Esophagus (tissue), 2 donors: ENCODE results near the gene RYR2. TPM values are rescaled to one million over a fixed set of nuclear protein-coding genes. Genes with fewer than 3 reads are reported as not detected.

Experiments
- H3K27ac ChIP-seq, 2 donors: one replicate each; pipeline ENCODE4 v1.5.1; 2013; ENCODE audit warnings: low read depth in 2 of 2, mild to moderate bottlenecking in 2 of 2, inconsistent platforms in 1 of 2, low read length in 1 of 2, moderate library complexity in 1 of 2
- H3K27me3 ChIP-seq, 2 donors: one replicate each; pipeline ENCODE4 v1.6.1; 2013; ENCODE audit warnings: low read length in 2 of 2, control low read depth in 1 of 2, mild to moderate bottlenecking in 1 of 2; ENCODE audit not compliant: insufficient read depth in 2 of 2, control insufficient read depth in 1 of 2
- H3K36me3 ChIP-seq, 2 donors: one replicate each; pipeline ENCODE4 v1.6.1; 2013; ENCODE audit warnings: low read length in 1 of 2; ENCODE audit not compliant: control insufficient read depth in 2 of 2, insufficient read depth in 2 of 2
- H3K4me1 ChIP-seq, 2 donors: one replicate each; pipeline ENCODE4 v1.6.1; 2013; ENCODE audit warnings: low read length in 1 of 2; ENCODE audit not compliant: control insufficient read depth in 2 of 2, insufficient read depth in 2 of 2
- H3K4me3 ChIP-seq, 2 donors: one replicate each; pipeline ENCODE4 v1.5.1; 2013; ENCODE audit warnings: low read length in 2 of 2, mild to moderate bottlenecking in 2 of 2, low read depth in 1 of 2, moderate library complexity in 1 of 2
- H3K9me3 ChIP-seq, 2 donors: one replicate each; pipeline ENCODE4 v1.6.1; 2013; ENCODE audit warnings: mild to moderate bottlenecking in 2 of 2, low read depth in 1 of 2, low read length in 1 of 2, moderate library complexity in 1 of 2; ENCODE audit not compliant: control insufficient read depth in 2 of 2, insufficient read depth in 1 of 2
- WGBS, 2 donors: extraction: QIAGEN DNeasy Blood & Tissue Kit; methylation state at CpG; one replicate each; pipeline ENCODE4 v1.1.7; 2013; 5-methylcytosine and 5-hydroxymethylcytosine counted together
- polyA plus RNA-seq, 2 donors: library from polyadenylated mRNA; stranded (reverse); fragments of 200-250 nt; gene quantifications; one replicate each; pipeline ENCODE4 v1.2.3, GENCODE V29; 2013
- donor health status: healthy with polysubstance abuse.
- donor health status: Bipolar disorder and iron deficiency.

RYR2 gene
- polyA plus RNA-seq, 2 donors = 0.35 to 1.2 TPM

DNA sequence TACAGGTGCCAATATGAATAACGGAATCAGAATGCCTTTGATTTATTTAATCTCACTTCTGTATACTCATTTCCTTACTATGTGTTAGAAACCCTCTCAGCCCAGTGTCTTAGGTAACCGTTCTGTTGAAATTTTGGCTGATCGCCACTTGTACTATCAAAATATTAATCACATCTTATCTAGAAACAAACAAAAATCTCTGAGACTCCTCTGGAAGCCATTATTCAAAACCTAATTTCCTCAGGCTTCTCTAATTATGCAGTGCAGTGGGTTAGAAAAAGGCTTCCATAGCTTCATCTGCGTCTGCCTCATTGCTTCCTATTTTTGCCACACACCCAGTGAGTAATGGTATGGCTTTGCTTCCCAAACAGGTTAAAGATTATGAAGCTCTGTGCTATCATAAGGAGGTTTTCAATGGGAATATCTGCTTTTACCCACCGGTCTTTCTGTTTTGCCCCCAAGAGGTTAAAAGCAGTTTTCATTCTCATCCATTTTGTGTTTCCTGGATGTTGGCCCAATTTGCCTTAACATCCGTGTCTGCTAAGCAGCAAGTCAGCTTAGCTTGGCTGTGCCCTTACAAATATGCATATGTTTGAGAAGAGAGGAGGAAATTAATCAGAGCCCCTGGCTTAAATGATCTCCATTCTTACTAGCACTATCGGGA is 129.6 kb downstream of the RYR2 start:
- H3K9me3 ChIP-seq = peaks cover 0 to 2% of the 10 kb centered on the region in 2 donors
- no peaks in the 10 kb centered on the region for H3K36me3 ChIP-seq
- H3K27me3 ChIP-seq = no peaks in the 10 kb centered on the region
- H3K4me1 ChIP-seq = no peaks in the 10 kb centered on the region
- WGBS, 2 donors = 50 to 55% methylated on average over 7 of the region's 7 CpGs
- H3K4me3 ChIP-seq = no peak overlapping the region
- H3K27ac ChIP-seq = no peak overlapping the region

- Histone ChIP-seq H3K4me3 (no peak overlapping the region), H3K27me3 (no peaks in the 10 kb centered on the region), H3K4me1 (no peaks in the 10 kb centered on the region), H3K36me3 (no peaks in the 10 kb centered on the region), H3K27ac (no peak overlapping the region), H3K9me3 (peaks cover 0 to 2% of the 10 kb centered on the region in 2 donors)
- WGBS, 2 donors = 55 to 68% methylated on average over 1 of the region's 1 CpG
Observed at GRCh38 chr1:237172118-237172485, 130.1 kb downstream of the RYR2 start.

DNA sequence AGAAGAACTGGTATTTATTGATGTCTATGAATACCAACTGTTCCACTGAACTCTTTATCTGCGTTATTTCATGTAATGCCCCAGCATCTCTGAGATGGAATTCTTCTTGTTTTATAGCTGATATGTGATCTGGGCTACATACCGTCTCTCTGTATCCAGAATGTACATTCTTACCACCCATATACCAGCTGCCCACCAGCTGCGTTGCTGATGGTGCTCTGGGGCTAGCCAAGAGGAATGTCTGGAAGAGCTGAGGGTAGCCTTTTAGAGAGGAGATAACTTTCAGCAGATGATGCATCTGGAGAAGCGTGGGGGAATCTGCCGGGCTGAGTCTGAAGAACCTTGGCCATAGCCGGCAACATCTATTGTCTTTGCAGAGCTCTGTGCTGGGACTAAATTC is 137.5 kb downstream of the RYR2 start:
- no peaks in the 10 kb centered on the region for H3K9me3 ChIP-seq
- no peak overlapping the region for H3K27ac ChIP-seq
- H3K36me3 ChIP-seq = no peaks in the 10 kb centered on the region
- 90 to 93% methylated on average over 6 of the region's 6 CpGs for WGBS, 2 donors
- H3K4me3 ChIP-seq = no peak overlapping the region
- H3K27me3 ChIP-seq = no peaks in the 10 kb centered on the region
- peaks cover 2 to 3% of the 10 kb centered on the region in 2 donors for H3K4me1 ChIP-seq

DNA sequence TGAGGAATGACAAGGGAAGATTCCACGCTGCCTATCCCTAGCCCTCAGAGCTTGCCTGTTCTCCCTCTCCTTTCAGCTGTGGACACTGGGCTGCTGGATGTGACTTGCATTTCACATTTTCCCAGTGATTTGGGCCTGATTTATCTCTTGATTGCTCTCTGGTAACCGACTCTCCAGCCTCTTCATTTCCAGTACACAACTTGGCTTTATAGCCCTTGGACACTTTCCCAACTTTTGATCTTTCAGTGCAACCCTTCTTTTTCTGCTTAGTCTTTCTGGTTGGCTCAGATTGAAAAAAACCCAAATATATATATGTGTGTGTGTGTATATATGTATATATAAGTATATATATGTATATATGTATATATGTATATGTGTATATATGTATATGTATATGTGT is 138.3 kb downstream of the RYR2 start:
- Histone ChIP-seq H3K36me3 (no peaks in the 10 kb centered on the region), H3K27ac (no peak overlapping the region), H3K27me3 (no peaks in the 10 kb centered on the region), H3K4me3 (no peak overlapping the region), H3K9me3 (no peaks in the 10 kb centered on the region), H3K4me1 (peaks cover 2 to 3% of the 10 kb centered on the region in 2 donors)
- WGBS, 2 donors = 60 to 68% methylated on average over 2 of the region's 2 CpGs

DNA sequence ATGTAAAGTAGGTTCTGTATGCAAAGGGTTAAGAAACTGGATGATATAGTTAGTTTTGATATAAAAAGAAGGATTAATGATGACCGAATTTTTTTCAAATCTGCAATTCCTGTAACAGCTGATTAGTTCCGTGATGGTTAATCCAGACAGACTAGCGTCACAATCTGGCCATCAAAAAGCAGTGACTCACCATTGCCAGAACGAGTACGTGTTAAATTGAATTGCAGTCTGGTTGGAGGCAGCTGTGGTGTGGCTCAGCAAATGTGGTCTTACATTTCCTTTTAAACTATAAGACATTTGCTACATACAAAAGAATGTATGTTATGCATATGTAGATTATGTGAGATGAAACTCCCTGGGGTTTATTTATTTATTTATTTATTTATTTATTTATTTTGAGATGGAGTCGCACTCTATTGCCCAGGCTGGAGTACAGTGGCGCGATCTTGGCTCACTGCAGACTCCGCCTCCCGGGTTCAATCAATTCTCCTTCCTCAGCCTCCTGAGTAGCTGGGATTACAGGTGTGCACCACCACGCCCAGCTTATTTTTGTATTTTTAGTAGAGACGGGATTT is 139.8 kb downstream of the RYR2 start:
- Histone ChIP-seq H3K27me3 (no peaks in the 10 kb centered on the region), H3K9me3 (no peaks in the 10 kb centered on the region), H3K4me1 (peaks cover 2 to 3% of the 10 kb centered on the region in 2 donors), H3K36me3 (no peaks in the 10 kb centered on the region), H3K27ac (no peak overlapping the region), H3K4me3 (no peak overlapping the region)
- 80 to 82% methylated on average over 12 of the region's 12 CpGs for WGBS, 2 donors

GRCh38 chr1:237183963-237184540 is 142.1 kb downstream of the RYR2 start:
- Histone ChIP-seq H3K9me3 (no peaks in the 10 kb centered on the region), H3K27me3 (no peaks in the 10 kb centered on the region), H3K27ac (no peak overlapping the region), H3K4me3 (no peak overlapping the region), H3K4me1 (peaks cover 2 to 3% of the 10 kb centered on the region in 2 donors), H3K36me3 (no peaks in the 10 kb centered on the region)
- WGBS, 2 donors = 69 to 72% methylated on average over 7 of the region's 7 CpGs

- Histone ChIP-seq H3K9me3 (no peaks in the 10 kb centered on the region), H3K27ac (no peak overlapping the region), H3K36me3 (no peaks in the 10 kb centered on the region), H3K4me3 (no peak overlapping the region), H3K4me1 (no peaks in the 10 kb centered on the region), H3K27me3 (no peaks in the 10 kb centered on the region)
- WGBS, 2 donors = 48 to 53% methylated on average over 8 of the region's 8 CpGs
Observed at GRCh38 chr1:237186675-237187074, 144.7 kb downstream of the RYR2 start.

DNA sequence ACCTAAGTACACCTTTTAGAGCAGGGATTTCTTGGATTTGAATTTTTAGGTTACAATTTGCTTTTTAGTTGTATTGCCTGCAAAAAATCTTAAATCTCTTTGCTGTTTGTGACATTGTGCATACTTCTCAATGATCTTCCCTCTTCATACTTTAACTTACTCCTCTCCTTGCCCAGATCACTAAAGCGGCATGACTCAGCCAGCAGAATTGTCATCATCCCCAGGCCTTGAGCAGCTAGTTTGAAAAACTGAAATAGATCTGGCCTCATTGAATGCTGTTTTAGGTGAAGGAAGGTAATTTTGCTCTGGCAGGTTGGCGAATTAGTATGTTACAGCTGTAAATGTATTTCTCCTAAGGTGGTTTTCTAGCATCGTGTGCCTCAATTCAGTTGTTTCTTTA is 145.9 kb downstream of the RYR2 start:
- no peak overlapping the region for H3K4me3 ChIP-seq
- no peaks in the 10 kb centered on the region for H3K36me3 ChIP-seq
- H3K9me3 ChIP-seq = no peaks in the 10 kb centered on the region
- H3K27ac ChIP-seq = no peak overlapping the region
- no peaks in the 10 kb centered on the region for H3K27me3 ChIP-seq
- WGBS, 2 donors = 85 to 90% methylated on average over 3 of the region's 3 CpGs
- no peaks in the 10 kb centered on the region for H3K4me1 ChIP-seq

DNA sequence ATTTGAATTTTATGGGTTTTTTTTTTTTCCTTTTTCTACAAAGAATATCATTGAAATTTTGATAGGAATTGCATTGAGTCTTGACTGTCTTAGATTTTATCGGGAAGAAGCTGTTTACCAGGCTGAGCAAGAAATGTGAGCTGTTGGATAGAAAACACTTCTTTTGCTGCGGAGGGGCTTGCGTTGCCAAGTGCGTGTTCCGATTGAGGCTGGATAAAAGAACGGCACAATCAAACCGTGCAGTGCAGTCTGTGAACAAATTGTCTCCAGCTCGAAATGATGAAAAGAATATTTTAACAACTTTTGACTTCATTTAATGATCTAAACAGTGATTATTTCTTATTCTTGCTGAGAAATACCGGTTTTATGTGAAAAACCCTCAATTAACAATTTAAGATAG is 149.4 kb downstream of the RYR2 start:
- Histone ChIP-seq H3K9me3 (no peaks in the 10 kb centered on the region), H3K36me3 (no peaks in the 10 kb centered on the region), H3K27me3 (no peaks in the 10 kb centered on the region), H3K4me3 (no peak overlapping the region), H3K4me1 (no peaks in the 10 kb centered on the region), H3K27ac (no peak overlapping the region)
- WGBS, 2 donors = 88% methylated on average over 9 of the region's 9 CpGs
